Measurements from ENCODE around the gene CA12. TPM values are rescaled to one million over a fixed set of nuclear protein-coding genes. Genes with fewer than 3 reads are reported as not detected.
A peak's percentile ranks its signal among the peaks of the same experiment; 100 is the strongest.

Gene CA12
- total and polyA plus RNA-seq, 9 of the 15 experiments (the other 6 are each of a cell fraction or from before 2014, with no cell fraction given): 0.01 to 0.78 (median 0.15) TPM; not detected in 1

DNA sequence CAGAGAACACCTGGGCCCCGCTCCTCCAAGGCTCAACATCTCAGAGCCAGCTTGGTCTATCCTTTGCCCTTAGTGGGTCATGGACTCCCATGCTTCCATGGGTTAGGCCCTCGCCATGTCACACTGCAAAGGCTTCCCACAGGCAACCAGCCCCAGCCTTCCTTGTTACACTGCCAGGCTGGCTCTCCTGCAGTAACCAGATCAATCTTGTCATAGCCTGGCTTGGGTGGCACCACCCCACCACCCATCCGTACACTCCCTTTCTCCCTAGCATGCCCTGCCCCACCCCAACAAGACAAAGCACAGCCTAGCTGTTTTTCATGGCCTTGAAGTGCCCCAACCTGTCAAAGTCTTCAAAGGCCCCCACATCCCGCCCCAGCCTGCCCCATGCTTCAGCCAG lies 30.5 kb downstream of the CA12 start:
- FAIRE-seq (no peak), DNase-seq (ENCODE audit: extremely low read depth in 1 of 4, low spot score in 3 of 4) (no peak), ATAC-seq (no peak)
- intact Hi-C loops (cut with micrococcal nuclease): no loop called here
- Histone ChIP-seq H3K9ac (ENCODE audit: insufficient read depth in 1 of 2, low read depth in 2 of 2, low read length in 2 of 2) (no peak overlapping the region), H3K27me3 (ENCODE audit: control insufficient read depth in 2 of 2, insufficient read depth in 2 of 2, low read length in 2 of 2) (no peaks in the 10 kb centered on the region), H4K20me1 (replicated peaks; ENCODE audit: control insufficient read depth, insufficient read depth, low read length) (no peaks in the 10 kb centered on the region), H3K4me1 (replicated peaks in 1 of 2; ENCODE audit: control insufficient read depth in 2 of 2, insufficient read depth in 2 of 2, low read length in 2 of 2) (peaks cover 0 to 7% of the 10 kb centered on the region in 2 experiments; a peak in 3 of 5 replicates), H3K4me2 (ENCODE audit: insufficient read depth, low read length) (no peak overlapping the region), H3K36me3 (ENCODE audit: control insufficient read depth, insufficient read depth, low read length) (no peaks in the 10 kb centered on the region), H3K9me3 (replicated peaks; ENCODE audit: control insufficient read depth, insufficient read depth, low read depth, low read length) (no peaks in the 10 kb centered on the region), H3K9me1 (ENCODE audit: control insufficient read depth, insufficient read depth, low read length) (no peaks in the 10 kb centered on the region), H3K4me3 (no peak overlapping the region), H2AFZ (ENCODE audit: low read depth, low read length) (no peak overlapping the region), H3K27ac (ENCODE audit: extremely low read depth, low read depth, low read length) (no peak overlapping the region), H3K79me2 (ENCODE audit: control insufficient read depth, insufficient read depth, low read length) (no peaks in the 10 kb centered on the region)
- in situ Hi-C loops (cut with MboI): no loop called here
- 78% methylated on average over 4 of the region's 4 CpGs for WGBS (ENCODE audit: insufficient coverage, low coverage, missing lambda C conversion rate)
- TF ChIP-seq, protein P1, sequence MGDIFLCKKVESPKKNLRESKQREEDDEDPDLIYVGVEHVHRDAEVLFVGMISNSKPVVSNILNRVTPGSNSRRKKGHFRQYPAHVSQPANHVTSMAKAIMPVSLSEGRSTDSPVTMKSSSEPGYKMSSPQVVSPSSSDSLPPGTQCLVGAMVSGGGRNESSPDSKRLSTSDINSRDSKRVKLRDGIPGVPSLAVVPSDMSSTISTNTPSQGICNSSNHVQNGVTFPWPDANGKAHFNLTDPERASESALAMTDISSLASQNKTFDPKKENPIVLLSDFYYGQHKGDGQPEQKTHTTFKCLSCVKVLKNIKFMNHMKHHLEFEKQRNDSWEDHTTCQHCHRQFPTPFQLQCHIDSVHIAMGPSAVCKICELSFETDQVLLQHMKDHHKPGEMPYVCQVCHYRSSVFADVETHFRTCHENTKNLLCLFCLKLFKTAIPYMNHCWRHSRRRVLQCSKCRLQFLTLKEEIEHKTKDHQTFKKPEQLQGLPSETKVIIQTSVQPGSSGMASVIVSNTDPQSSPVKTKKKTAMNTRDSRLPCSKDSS (IDR thresholded peaks at IDR 0.05; ENCODE audit: low read depth, partially characterized antibody): no peak
- TF ChIP-seq HNRNPL (IDR thresholded peaks at IDR 0.05; ENCODE audit: low read depth, low read length) (no peak), MECOM (CRISPR knock-in tag; IDR thresholded peaks at IDR 0.05) (no peak), ZNF316 (IDR thresholded peaks at IDR 0.05) (no peak)
- no TSS peak for BruUV-seq (replicated peaks)
- ChIA-PET POLR2A (interaction anchor here (0.8 to 1.0 kb wide), 2 partner anchors 11 to 12 kb away, joined by 3 read pairs; no protein-coding TSS in a partner anchor), CTCF (ENCODE audit: low intra/inter-chr PET ratio) (no interaction called here)

DNA sequence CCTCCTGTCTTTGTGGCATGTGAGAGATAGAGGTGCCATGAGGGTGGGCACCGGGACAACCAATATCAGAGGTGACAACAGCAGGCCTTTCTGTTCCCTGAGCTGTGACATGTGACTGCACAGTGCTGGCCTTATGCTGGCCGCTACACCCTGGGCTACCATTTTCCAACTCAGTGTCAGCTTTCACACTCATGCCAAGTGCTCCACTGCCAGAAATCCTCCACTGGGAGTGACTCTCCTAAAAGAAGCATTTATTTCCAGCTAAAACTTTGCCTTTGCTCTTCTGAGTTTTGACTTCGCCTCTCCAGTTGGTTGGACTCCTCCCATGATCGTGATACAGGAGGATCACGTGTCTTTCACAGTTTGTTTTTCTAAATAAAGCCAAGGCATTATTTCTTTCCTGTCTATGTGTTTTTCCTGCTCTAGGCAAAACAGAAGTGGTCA lies 31.4 kb downstream of the CA12 start:
- no peak overlapping the region for H3K4me3 ChIP-seq
- no peak overlapping the region for H3K9ac ChIP-seq (ENCODE audit: insufficient read depth in 1 of 2, low read depth in 2 of 2, low read length in 2 of 2)
- ChIA-PET CTCF (ENCODE audit: low intra/inter-chr PET ratio) (no interaction called here), POLR2A (interaction anchor here (0.6 to 1.0 kb wide), 2 partner anchors 10 to 235 kb away, joined by 3 read pairs; no protein-coding TSS in a partner anchor)
- H3K79me2 ChIP-seq (ENCODE audit: control insufficient read depth, insufficient read depth, low read length): no peaks in the 10 kb centered on the region
- BruUV-seq (replicated peaks): no TSS peak
- H3K9me1 ChIP-seq (ENCODE audit: control insufficient read depth, insufficient read depth, low read length): no peaks in the 10 kb centered on the region
- H4K20me1 ChIP-seq (replicated peaks; ENCODE audit: control insufficient read depth, insufficient read depth, low read length): no peaks in the 10 kb centered on the region
- H3K27ac ChIP-seq (ENCODE audit: extremely low read depth, low read depth, low read length): no peak overlapping the region
- peak overlapping the region; percentile 56; the same call in 1 of the 2 replicates for H2AFZ ChIP-seq (ENCODE audit: low read depth, low read length)
- DNase-seq (ENCODE audit: extremely low read depth in 1 of 4, low spot score in 3 of 4): no peak
- no peak for FAIRE-seq
- ATAC-seq: no peak
- peaks cover 3 to 7% of the 10 kb centered on the region in 2 experiments for H3K4me1 ChIP-seq (replicated peaks in 1 of 2; ENCODE audit: control insufficient read depth in 2 of 2, insufficient read depth in 2 of 2, low read length in 2 of 2)
- no peaks in the 10 kb centered on the region for H3K36me3 ChIP-seq (ENCODE audit: control insufficient read depth, insufficient read depth, low read length)
- no peaks in the 10 kb centered on the region for H3K27me3 ChIP-seq (ENCODE audit: control insufficient read depth in 2 of 2, insufficient read depth in 2 of 2, low read length in 2 of 2)
- no peak overlapping the region for H3K4me2 ChIP-seq (ENCODE audit: insufficient read depth, low read length)
- in situ Hi-C loops (cut with MboI) (no loop called here), intact Hi-C loops (cut with micrococcal nuclease) (no loop called here)
- no peaks in the 10 kb centered on the region for H3K9me3 ChIP-seq (replicated peaks; ENCODE audit: control insufficient read depth, insufficient read depth, low read depth, low read length)
- 44% methylated on average over 5 of the region's 5 CpGs for whole genome bisulfite sequencing (ENCODE audit: insufficient coverage, low coverage, missing lambda C conversion rate)
- TF ChIP-seq, protein P2, sequence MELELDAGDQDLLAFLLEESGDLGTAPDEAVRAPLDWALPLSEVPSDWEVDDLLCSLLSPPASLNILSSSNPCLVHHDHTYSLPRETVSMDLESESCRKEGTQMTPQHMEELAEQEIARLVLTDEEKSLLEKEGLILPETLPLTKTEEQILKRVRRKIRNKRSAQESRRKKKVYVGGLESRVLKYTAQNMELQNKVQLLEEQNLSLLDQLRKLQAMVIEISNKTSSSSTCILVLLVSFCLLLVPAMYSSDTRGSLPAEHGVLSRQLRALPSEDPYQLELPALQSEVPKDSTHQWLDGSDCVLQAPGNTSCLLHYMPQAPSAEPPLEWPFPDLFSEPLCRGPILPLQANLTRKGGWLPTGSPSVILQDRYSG (tag; conservative IDR thresholded peaks at IDR 0.05; ENCODE audit: low read depth): 0 out of 2 replicates have a peak, but pooled peaks have one; percentile 57
- TF ChIP-seq ZNF316 (IDR thresholded peaks at IDR 0.05) (no peak), ZBTB17 (CRISPR knock-in tag; IDR thresholded peaks at IDR 0.05) (0 out of 2 replicates have a peak, but pooled peaks have one; percentile 21)
